NCI-H510A (cell line): Measurements from ENCODE around the gene CCSER1.
"Not testable (repeated sequence)": the region's sequence is repeated elsewhere in the genome, so short reads cannot be mapped to it uniquely, and the experiment has no call there.

Experiments
- DNase-seq: peaks from one replicate; lab custom pipeline; 2025; lab: John Stamatoyannopoulos, UW

CCSER1 gene

DNA sequence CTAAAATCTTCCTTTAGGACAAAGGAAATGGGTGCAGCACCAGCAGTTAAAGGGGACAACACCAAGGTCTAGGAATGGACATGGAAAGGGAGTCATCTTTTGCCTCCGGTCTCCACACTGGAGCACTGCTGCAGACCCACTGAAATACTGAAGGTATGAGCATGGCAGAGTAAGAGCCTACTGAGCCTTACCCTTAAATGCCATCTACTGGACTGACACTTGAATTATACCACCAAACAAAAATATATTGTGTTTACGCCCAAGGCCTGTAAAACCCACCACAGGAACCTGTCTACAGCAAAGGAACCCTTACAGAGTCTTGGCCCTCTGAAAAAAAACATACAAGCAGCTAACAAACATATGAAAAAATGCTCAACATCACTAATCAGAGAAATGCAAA, 443.4 kb downstream of the CCSER1 start:
- DNase-seq, result no peak

DNA sequence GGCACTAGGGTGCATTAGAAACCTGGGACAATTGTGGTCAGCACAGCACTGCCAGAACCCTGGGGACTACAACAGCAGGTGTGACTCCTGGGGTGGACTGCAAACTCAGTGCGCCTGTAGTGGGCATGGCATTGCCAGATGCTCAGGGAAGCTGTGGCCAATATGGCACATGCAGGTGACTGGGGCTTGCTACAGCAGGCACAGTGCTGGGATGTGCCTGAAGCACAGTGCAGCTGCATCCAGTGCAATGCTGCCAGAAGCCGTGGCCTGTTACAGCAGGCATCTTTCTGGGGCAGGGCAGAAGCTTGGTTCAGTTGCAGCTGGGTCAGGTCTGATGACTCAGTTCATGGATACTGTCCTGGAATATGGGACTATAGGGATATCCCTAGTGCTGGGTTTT, 445.8 kb downstream of the CCSER1 start:
- no peak for DNase-seq

DNA sequence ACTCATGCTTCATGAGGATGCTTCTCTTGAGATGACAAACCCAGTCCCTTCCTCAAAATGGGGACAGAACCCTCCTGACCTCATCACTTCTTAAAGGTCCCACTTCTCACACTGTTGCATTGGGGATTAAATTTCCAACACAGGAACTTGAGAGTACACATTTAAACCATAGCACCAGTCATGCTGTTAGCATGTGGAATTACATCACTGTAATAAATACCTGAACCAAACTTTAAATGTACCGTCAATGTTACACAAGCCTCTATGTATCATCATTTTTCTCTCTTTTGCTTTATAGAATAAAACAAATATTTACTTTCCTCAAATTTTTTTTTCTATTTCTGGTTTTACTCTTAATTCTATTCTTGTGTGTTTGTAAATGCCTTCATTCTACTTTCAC, 448.2 kb downstream of the CCSER1 start:
- no peak for DNase-seq

DNA sequence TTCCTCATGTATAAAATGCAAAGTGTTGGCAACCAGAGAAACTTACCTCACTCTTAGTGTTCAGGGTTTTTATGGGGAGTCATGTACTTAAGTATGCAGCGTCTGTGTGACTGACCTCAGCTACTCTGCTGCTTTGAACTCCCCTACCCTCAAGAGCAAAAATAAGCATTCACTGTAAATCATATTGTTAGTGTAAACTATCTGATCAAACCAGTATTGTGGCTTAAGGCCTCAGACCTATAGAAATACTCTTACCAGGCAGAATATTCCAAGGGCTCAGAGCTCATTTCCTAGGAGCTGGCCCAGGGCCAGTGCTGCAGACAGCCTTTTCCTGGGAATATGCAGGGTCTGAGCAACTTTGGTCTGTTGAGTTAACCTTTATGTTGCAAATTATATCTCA, 453.1 kb downstream of the CCSER1 start:
- no peak for DNase-seq

DNA sequence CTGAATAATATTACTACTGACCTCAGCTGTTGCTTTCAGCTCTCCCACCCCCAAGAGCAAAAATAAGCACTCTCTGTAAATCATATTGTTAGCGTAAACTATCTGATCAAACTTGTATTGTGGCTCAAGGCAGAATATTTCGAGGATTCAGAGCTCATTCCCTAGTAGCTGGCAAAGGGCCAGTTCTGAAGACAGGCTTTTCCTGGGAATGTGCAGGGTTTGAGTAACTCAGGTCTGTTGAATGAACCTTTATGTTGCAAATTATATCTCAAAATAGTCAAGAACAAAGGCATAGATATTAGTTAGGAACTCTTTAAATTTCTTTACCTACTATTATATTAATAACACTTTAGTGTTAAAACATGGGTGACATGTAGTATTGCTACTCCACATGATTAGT, 454.9 kb downstream of the CCSER1 start:
- no peak for DNase-seq

DNA sequence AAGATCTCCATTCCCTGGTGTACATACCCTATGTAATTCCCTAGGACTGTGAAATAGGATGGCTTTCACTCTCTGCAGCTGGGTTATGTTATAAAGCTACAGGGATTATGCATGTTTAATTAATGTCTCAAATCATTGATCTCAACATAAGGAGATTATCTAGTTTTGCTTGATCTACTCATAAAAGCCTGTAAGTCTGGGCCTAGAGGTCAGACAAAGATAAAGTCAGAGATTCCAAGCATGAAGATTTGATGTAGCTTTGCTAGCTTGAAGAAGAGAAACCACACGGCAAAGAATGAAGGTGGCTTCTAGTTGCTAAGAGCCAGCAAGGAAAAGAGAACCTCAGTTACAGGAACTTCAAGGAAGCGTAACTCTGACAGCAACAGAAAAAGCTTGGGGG, 456.9 kb downstream of the CCSER1 start:
- DNase-seq, result no peak

DNA sequence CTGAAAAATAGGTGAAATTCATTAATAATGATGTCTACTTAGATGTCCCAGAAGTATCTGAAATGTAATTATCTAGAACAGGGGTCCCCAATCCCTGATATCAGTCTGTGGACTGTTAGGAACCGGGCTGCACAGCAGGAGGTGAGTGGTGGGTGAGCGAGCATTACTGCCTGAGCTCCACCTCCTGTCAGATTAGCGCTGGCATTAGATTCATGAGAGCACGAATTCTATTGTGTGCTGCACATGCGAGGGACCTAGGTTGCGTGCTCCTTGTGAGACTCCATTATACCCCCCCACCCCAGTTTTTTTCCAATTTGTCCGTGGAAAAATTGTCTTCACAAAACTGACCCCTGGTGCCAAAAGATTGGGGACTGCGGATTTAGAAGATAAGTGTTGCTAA, 458.8 kb downstream of the CCSER1 start:
- no peak for DNase-seq

DNA sequence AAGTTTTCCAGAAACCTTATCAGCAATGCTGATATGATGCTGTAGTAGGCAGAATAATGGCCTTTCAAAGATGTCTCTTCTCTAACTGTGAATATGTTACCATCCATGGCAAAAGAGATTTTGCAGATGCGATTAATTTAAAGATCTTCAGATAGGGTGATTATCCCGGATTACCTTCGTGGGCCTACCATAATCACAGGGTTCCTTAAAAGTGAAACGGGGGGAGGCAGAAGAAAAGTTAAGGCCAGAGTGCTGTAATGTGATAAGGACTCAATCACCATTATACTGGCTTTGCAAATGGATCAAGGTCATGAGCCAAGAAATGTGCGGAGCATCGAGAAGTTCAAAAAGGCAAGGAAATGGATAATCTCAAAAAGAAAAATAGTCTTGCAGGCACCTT, 459.6 kb downstream of the CCSER1 start:
- no peak for DNase-seq

DNA sequence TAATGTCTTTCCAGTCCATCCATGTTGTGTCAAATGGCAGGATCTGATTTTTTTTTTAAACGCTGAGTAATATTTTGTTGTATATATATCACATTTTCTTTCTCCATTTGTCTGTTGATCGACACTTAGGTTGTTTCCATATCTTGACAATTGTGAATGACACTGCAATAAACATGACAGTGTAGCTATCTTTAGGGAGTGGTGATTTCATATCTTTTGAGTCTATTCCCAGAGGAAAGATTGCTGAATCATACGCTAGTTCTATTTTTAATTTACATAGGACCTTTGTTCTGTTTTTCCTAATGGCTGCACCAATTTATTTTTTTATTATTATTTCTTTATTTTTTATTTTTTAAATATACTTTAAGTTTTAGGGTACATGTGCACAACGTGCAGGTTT, 470.7 kb downstream of the CCSER1 start:
- no peak for DNase-seq

DNA sequence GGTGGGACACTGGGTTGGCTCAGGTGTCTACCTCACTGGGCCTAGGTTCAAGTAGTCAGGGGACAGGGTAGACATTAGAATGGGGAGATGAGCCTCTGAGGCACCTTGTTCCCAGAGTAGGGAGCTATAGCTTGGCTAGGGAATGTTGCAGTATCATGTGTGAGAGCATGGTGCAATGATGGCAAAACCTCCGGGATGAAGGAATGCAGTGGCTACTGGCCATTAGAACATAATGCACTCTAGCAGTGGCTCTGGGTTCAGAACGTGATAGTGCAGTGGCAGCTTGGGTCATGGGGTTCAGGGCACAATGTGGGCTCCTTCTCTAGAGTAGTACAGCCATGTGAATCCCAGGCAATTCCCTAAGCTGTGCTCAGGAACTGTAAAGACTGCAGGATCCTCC, 471.5 kb downstream of the CCSER1 start:
- DNase-seq, result no peak

DNA sequence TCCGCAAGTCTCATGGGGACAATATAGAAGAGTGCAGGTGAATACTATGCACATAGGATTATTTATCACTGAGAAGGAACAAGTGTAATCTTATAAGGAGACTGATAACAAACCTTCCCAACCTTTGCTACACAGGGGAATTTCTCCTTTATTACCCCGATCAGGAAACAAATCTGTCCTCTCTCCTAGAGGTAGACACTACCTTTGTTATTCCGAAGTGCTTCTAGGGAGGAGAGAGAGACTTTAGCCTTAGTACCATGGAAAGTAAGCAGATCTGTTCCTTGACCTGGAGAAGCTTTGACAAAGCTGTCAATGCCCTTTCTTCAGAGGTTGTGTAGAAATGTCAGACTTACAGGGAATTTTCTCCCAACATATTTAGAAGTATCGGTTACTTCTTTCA, 475.5 kb downstream of the CCSER1 start:
- DNase-seq, result no peak

DNA sequence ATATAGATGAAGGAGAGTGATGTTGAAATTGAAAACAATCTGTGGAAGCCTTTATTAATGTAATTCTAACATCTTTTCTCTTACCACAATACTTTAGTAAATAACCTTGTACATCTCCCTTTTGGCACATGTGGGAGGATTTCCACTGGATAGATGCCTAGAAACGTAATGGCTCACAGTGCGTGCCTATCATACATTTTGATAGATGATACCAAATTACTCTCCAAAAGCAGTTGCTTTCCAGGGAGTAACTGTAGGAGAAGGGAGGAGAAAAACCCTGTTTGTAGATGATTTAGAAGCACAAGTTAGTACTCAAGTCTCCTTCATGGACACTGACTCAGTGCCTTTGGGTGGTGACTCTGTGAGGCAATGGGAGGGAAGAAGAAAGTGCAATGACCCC, 476.3 kb downstream of the CCSER1 start:
- no peak for DNase-seq

DNA sequence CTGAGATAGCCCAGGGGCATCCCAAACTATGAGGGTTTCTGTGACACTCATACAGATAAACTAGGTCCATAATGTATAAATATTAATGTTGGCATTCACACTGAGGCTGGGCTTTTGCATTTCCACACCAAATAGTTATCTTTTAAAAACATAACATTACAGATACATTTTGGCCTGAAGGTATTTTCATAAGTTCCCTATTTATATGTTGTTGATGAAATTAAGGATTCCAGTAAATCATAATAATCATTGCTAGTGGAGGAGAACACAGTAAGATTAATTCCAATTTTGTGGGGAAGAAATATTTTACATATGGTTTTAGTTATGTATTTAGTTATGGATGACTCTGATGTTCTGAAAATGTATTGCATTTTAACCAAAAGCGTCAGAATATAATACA, 479.6 kb downstream of the CCSER1 start:
- no peak for DNase-seq

DNA sequence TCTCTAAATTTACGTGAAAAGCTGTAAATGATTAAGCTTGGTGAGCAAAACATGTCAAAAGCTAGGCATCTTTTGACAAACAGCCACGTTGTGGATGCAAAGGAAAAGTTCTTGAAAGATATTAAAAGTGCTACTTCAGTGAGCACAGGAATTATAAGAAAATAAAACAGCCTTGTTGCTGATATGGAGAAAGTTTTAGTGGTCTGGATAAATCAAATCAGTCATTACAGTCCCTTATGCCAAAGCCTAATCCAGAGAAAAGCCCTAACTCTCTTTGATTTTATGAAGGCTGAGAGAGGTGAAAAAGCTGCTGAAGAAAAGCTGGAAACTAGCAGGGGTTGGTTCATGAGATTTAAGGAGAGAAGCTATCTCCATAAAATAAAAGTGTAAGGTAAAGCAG, 487.2 kb downstream of the CCSER1 start:
- DNase-seq, result no peak

DNA sequence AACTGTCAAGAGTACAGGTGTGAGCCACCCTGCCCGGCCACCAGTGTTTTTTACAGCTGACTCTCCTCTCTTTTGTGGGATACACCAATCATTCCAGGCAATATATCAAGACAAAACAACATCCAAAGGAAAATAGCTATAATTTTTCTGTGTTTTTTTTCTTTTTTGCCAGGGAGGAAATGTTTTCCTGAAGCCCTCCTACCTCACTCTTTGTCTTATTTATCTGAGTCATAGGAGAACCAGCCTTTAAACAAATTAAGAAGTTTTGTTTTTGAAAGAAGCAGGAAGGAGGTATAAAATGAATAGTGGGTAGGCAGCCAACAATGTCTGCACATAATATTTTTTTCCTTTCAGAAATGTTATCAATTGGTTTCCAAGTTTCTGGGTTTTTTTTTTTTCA, 493.9 kb downstream of the CCSER1 start:
- DNase-seq, result no peak

DNA sequence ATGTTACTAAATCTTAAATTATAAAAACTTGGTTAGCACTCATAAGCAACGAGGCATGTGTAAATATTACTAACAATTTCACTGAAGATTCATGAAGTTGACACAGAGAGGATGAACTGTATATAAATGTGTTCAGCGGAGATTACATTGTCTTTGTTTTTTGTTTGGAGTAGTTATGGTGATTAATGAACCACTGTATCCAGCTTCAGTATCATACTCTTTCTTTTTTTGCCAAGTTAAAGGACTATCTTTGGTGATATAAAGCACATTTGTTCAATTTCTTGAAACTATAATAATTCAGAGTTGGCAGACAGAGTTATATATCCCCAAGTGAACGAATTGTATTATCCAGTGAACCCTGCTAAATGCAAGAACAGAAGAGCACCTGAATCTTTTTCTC, 497.6 kb downstream of the CCSER1 start:
- DNase-seq, result no peak

DNA sequence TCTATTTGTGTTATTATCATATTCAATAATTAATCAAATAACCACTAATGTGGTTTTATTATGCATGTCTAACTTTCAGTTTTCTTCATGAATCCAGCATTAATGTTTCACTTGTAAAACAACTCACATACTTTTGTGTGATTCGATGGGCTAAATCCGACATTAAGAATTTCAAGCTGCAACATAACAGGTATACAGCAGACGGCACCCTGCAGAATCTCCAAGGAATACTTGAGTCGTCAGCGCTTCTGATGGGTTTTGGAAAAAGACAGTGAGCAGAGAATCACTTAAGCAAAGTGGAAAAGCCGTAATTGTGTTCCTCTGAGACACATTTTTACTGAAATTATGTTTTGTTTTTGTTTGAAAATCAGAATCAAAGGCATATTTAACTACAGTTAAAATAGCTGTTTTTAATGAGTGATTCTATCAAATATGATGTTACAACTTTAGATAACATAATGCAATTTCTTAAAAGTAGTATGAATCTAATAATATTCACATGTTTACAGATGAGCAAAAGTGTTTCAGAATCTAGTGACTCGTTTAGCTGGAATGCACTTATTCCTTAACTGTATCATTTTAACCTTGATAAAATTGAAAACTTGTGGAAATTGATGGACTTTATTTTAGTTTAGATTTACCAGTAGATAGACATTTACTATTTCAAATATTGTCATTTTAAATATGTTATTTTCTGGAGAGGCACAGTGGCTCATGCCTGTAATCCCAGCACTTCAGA, 514.8 kb downstream of the CCSER1 start:
- DNase-seq, result no peak

DNA sequence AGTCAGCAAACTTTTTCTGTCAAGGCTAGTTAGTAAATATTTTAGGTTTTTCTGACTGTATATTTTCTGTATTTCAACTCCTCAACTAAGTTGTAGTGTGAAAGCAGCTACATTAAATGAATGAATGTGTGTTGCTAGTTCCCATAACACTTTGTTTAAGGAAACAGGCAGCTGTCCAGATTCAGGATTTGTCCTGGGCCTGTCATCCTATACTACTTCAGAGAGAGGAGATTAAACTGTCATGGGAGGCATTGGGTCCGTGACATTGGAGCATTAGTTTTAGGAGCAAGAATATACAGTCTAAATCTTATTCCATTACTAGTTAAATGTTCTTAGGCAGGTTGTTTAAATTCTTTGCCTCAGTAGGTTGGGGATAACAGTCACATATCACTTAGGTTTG, 516.0 kb downstream of the CCSER1 start:
- DNase-seq, result no peak

DNA sequence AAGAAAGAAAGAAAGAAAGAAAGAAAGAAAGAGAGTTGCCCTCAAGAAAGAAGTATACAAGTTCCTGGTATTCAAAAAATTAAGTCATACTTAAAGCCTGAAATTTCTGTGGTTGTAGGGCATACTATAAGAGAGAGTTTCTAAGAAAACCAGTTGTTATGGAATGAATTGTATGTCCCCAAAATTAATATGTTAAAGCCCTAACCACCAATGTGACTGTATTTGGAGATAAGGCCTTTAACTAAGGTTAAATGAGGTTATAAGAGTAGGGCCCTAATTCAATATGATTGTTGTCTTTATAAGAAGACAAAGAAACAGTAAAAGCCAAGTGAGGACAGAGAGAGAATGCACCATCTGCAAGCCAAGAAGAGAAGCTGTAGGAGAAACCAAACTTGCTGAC, 521.1 kb downstream of the CCSER1 start:
- no peak for DNase-seq

DNA sequence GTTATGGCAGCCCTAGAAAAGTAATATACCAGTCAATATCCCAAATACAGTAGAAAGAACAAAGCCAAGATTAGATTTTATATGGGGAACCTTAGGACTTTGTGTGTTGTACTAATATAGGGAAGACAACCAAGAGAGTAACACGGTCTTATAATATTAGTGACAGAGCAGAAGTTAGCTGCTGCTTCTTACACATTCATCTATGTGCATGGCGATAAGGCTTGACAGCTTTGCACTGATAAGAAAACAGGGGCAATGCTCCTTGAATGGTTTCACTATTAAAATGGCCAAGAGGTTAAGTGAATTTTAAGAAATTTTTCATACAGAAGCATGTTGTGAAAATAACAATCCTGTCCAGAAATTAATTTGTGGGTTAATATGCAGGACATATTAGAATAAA, 521.6 kb downstream of the CCSER1 start:
- no peak for DNase-seq

DNA sequence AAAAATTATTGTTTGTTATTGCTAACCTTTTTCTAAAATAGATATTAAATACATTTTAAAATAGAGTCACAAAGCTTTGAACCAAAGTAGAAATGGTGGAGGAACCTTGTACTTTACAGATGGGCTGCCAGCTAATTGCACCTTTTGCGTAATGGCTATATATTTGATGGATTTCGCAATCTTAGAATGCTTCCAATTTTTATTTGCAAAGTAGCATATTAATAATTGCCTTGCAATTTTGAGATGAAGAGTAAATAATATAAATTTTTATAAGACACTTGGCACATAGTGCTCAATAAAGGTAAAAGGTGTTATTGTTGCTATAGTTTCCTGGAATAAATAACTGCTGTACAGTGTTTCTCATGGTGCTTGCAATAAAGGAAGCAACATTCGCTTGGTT, 533.5 kb downstream of the CCSER1 start:
- no peak for DNase-seq

DNA sequence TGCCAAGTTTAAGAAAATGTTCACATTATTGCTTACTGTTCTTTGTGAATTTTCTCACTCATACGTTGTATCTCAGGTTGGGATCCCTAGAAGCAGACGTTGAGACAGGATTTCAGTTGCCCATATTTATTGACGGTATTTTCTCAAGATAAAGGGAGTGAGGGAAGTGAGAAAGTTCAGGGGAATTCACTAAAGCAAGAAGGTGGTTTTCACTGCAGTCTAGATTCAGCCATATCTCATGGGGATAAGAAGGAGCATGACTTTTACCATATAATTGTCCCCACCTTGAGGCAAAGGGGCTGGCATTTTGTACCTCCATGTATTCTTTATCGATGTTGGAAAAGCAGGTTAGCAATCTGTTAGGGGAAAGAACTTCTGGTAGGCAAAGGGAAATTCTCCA, 543.0 kb downstream of the CCSER1 start:
- DNase-seq, result no peak

DNA sequence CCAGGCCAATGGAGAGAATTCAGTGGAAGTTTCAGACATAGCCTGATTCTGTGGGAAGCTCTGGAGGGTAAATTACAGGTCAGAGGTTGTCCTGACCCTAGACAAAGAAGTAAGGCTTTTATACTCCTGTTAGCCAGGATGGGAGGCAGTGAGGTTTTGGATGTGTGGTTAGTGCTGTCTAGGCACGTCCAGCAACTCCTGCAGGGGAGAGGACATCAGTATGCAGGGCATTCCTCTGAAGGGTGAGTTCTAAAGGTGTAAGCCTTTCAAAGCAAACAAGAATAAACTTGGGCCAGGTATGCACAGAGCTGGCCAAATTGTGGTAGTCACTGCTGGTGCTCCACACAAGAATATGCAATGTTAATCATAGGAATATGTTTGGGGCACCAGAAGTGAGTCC, 562.5 kb downstream of the CCSER1 start:
- no peak for DNase-seq

DNA sequence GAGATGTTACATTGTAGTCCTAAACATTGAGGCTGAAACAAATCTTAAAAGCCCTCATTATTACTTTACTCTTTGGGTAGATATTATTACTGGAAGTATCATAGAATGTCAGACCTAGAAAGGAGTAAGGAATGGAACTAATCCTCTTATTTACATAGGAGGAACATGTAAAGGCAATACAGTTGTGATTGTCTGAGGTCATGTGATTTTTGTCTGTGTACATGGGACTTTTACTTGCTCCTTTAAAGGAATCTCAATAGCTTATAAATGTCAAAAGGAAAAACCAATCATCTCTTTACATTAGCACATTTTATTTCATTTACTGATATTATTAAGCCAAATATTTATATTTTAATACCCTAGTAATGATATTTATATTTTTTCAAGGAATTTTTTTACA, 568.2 kb downstream of the CCSER1 start:
- DNase-seq, result no peak

DNA sequence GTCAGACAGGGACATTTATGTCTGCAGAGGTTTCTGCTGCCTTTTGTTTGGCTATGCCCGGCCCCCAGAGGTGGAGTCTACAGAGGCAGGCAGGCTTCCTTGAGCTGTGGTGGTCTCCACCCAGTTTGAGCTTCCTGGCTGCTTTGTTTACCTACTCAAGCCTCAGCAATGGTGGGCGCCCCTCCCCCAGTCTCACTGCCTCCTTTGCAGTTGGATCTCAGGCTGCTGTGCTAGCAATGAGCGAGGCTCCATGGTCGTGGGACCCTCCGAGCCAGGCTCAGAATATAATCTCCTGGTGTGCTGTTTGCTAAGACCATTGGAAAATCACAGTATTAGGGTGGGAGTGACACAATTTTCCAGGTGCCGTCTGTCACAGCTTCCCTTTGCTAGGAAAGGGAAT, 578.3 kb downstream of the CCSER1 start:
- DNase-seq, result not testable (repeated sequence)
